HepG2 (cell line): ENCODE results near the gene CLEC3A. TPM values are rescaled to one million over a fixed set of nuclear protein-coding genes. Genes with fewer than 3 reads are reported as not detected.
A peak's percentile ranks its signal among the peaks of the same experiment; 100 is the strongest.

ENCODE experiments used
- ATAC-seq: fragments of 200-7000 bp; cut with Tn5 transposase; 3 replicates; pipeline ENCODE4 v1.9.1; 2020; ENCODE audit warnings: mild to moderate bottlenecking, moderate library complexity
- BruUV-seq: library from RNA; stranded (reverse); fragments of 400-500 nt; replicated peaks from 2 replicates; lab custom pipeline; 2021; lab: Mats Ljungman, UMichigan
- CTCF ChIA-PET: fragments of 300-600 bp; formaldehyde crosslinking; extraction: SDS; loops from one replicate; lab custom pipeline; 2021; ENCODE audit warnings: low total read pairs, inconsistent platforms, low intra/inter-chr PET ratio; lab: Yijun Ruan, JAX
- POLR2A ChIA-PET: fragments of 350-600 bp; sonication (Branson Sonifier 250); formaldehyde crosslinking; loops from one replicate; lab custom pipeline; 2020; ENCODE audit warnings: antibody characterized with exemption, inconsistent platforms; lab: Yijun Ruan, JAX
- DNase-seq: peaks from one replicate; pipeline ENCODE4 v3.0.0-alpha.2; 2015; ENCODE audit warnings: low spot score
- FAIRE-seq: peaks from 3 replicates; lab custom pipeline; 2011; peaks lifted over from hg19 to GRCh38; lab: Jason Lieb, UNC
- H2AFZ ChIP-seq: one replicate; pipeline ENCODE4 v1.6.1; 2011; ENCODE audit warnings: low read length, inconsistent platforms
- H3K27ac ChIP-seq: fragments of 300-600 bp; 3 replicates; pipeline ENCODE4 v1.8.0; 2011; ENCODE audit warnings: mixed run types, mild to moderate bottlenecking, mixed read lengths, low read length, inconsistent platforms; ENCODE audit not compliant: insufficient read depth; ENCODE audit errors: extremely low read length
- H3K27me3 ChIP-seq, 2 experiments: fragments of 200-600 bp in 1 of 2; 2 replicates in 1 of 2; 3 replicates in 1 of 2; pipeline versions ENCODE4 v1.6.0 to v1.8.0; 2011; ENCODE audit warnings: low read length in 2 of 2, mild to moderate bottlenecking in 2 of 2, moderate library complexity in 2 of 2, inconsistent platforms in 1 of 2; ENCODE audit not compliant: insufficient read depth in 2 of 2, control insufficient read depth in 1 of 2
- H3K36me3 ChIP-seq, 2 experiments: fragments of 200-600 bp in 1 of 2; replicated peaks in 1 of 2; 2 replicates in 1 of 2; 3 replicates in 1 of 2; pipeline versions ENCODE4 v1.5.1 to v1.8.0; 2011; ENCODE audit warnings: low read length in 2 of 2, inconsistent platforms in 1 of 2; ENCODE audit not compliant: insufficient read depth in 2 of 2, control insufficient read depth in 1 of 2
- H3K4me1 ChIP-seq: 2 replicates; pipeline ENCODE4 v1.5.1; 2012; ENCODE audit warnings: low read length, inconsistent platforms; ENCODE audit not compliant: insufficient read depth
- H3K4me2 ChIP-seq: 2 replicates; pipeline ENCODE4 v1.6.0; 2011; ENCODE audit warnings: low read depth, low read length, inconsistent platforms
- H3K4me3 ChIP-seq, 3 experiments: fragments of 200-600 bp in 1 of 3; sonication (generic), shearing (Covaris generic) in 1 of 3; replicated peaks in 1 of 3; 2 replicates each; pipeline ENCODE4 v1.5.1; 2011 to 2016; ENCODE audit warnings: low read length in 3 of 3, inconsistent platforms in 2 of 3, low read depth in 2 of 3, mild to moderate bottlenecking in 2 of 3, control low read depth in 1 of 3, mixed read lengths in 1 of 3; ENCODE audit not compliant: insufficient read depth in 1 of 3
- H3K79me2 ChIP-seq: one replicate; pipeline ENCODE4 v1.6.1; 2011; ENCODE audit warnings: low read length, inconsistent platforms; ENCODE audit not compliant: insufficient read depth
- H3K9ac ChIP-seq: 2 replicates; pipeline ENCODE4 v1.6.0; 2011; ENCODE audit warnings: mild to moderate bottlenecking, low read depth, low read length, inconsistent platforms; ENCODE audit not compliant: insufficient read depth
- H3K9me3 ChIP-seq: 2 replicates; pipeline ENCODE4 v1.5.1; 2012; ENCODE audit warnings: mild to moderate bottlenecking, low read length
- H4K20me1 ChIP-seq: 2 replicates; pipeline ENCODE4 v1.6.0; 2011; ENCODE audit warnings: inconsistent platforms, mild to moderate bottlenecking, low read length, moderate library complexity; ENCODE audit not compliant: insufficient read depth
- GABPA ChIP-seq, 2 experiments: IDR thresholded peaks; 2 replicates each; pipeline ENCODE4 v1.6.1; 2011 to 2016; ENCODE audit warnings: low read depth in 2 of 2, low read length in 1 of 2, missing biosample characterization in 1 of 2, missing genetic modification characterization in 1 of 2
- GABPB1 ChIP-seq: IDR thresholded peaks from 2 replicates; pipeline ENCODE4 v1.6.1; 2016; ENCODE audit warnings: mild to moderate bottlenecking, missing genetic modification reagents, moderate library complexity, missing compliant biosample characterization
- MAFF ChIP-seq: IDR thresholded peaks from 2 replicates; pipeline ENCODE4 v1.6.1; 2011; ENCODE audit warnings: low read depth, low read length, improper control_type of control experiment
- RFXAP ChIP-seq: sonication (generic); formaldehyde crosslinking; IDR thresholded peaks from 2 replicates; pipeline ENCODE4 v1.4.0; 2020; ENCODE audit warnings: missing genetic modification reagents, borderline replicate concordance
- YEATS2 ChIP-seq: sonication (generic); formaldehyde crosslinking; IDR thresholded peaks from 2 replicates; pipeline ENCODE4 v1.4.0; 2020; ENCODE audit warnings: missing genetic modification reagents, borderline replicate concordance
- ZNF256 ChIP-seq: sonication (generic); formaldehyde crosslinking; conservative IDR thresholded peaks from 2 replicates; pipeline ENCODE4 v1.4.0; 2020; ENCODE audit warnings: missing genetic modification reagents
- ZNF557 ChIP-seq: sonication (generic); formaldehyde crosslinking; IDR thresholded peaks from 2 replicates; pipeline ENCODE4 v1.4.0; 2020; ENCODE audit warnings: missing genetic modification reagents
- ZNF614 ChIP-seq: IDR thresholded peaks from 2 replicates; pipeline ENCODE4 v1.6.1; 2018; ENCODE audit warnings: missing biosample characterization, missing genetic modification reagents, inconsistent platforms, borderline replicate concordance
- WGBS: methylation state at CpG from one replicate; pipeline ENCODE4 v1.1.6; 2017; ENCODE audit warnings: low lambda C conversion rate; 5-methylcytosine and 5-hydroxymethylcytosine counted together
- in situ Hi-C: cut with HindIII; loops from 2 replicates; pipeline ENCODE4 v1.10.0; 2017; ENCODE audit warnings: low pct_unique_long_range_greater_than_20kb; ENCODE audit not compliant: extremely low pct_ligation_motif_present
- intact Hi-C: fragments of 100-400 bp; cut with micrococcal nuclease; formaldehyde crosslinking; loops from one replicate; pipeline ENCODE4 v1.10.0; 2022; ENCODE audit not compliant: unreplicated experiment
- polyA plus RNA-seq, 8 experiments: library from polyadenylated mRNA; depleted of rRNA in 3 of 8; stranded (reverse) in 7 of 8; unstranded in 1 of 8; fragments of >200 nt; fragmentation: Illumina TruSeq in 4 of 8; extraction: Trizol in 4 of 8; gene quantifications; 2 replicates each; pipeline versions ENCODE4 v1.2.1 to v1.2.3, GENCODE V29; 2011 to 2016; ENCODE audit warnings: low read depth in 4 of 8, missing spikeins in 1 of 8, mixed read lengths in 1 of 8; ENCODE audit not compliant: insufficient read depth in 1 of 8
- total RNA-seq, 5 experiments: library from RNA; depleted of rRNA; stranded (reverse); fragments of >200 nt; fragmentation: Illumina TruSeq; extraction: Trizol; gene quantifications; 2 replicates each; pipeline ENCODE4 v1.2.3, GENCODE V29; 2016; ENCODE audit warnings: low read depth in 1 of 5
- TF ChIP-seq, protein P1 (sequence below): sonication (generic); formaldehyde crosslinking; IDR thresholded peaks from 2 replicates; pipeline ENCODE4 v1.4.0; 2020; ENCODE audit warnings: missing genetic modification reagents
- TF ChIP-seq, protein P2 (sequence below): IDR thresholded peaks from 2 replicates; pipeline ENCODE4 v1.6.1; 2012; ENCODE audit warnings: low read depth, low read length, improper control_type of control experiment
- TF ChIP-seq, protein P3 (sequence below), 2 experiments: sonication (generic) in 1 of 2; formaldehyde crosslinking in 1 of 2; IDR thresholded peaks; 2 replicates each; pipeline versions ENCODE4 v1.4.0 to v1.6.1; 2016 to 2020; ENCODE audit warnings: borderline replicate concordance in 1 of 2, low read depth in 1 of 2, mild to moderate bottlenecking in 1 of 2, missing genetic modification reagents in 1 of 2

The CLEC3A gene
- total and polyA plus RNA-seq, 2 of the 13 experiments (the other 11 are each of a cell fraction or from before 2014, with no cell fraction given), result not detected

DNA sequence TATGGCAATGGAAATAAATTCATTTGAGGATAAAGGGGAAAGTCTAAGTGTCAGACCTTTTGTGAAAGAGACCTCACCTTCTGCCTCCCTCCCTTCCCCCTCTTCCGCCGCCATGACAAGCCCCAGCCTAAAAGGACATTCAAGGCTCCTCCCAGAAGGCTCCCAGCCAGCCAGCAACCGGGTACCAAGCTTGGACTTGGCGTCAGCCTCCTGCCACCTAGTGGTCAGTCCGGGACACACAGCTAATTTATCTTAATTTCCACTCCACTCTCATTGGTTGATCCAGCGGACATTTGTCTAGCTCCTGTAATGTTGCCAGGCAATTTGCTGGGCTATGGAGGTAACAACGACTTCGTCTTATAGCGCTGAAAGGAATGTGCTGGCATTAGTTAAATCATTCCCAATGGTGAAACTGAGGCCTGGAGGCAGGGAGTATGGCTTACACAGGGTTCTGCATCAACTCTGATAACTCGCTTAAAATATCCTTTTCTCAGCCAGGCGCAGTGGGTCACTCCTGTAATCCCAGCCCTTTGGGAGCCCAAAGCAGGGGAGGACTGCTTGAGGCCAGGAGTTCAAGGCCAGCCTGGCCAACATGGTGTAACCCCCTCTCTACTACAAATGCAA is 19.3 kb upstream of the CLEC3A start (continued):
- TF ChIP-seq, protein P1, sequence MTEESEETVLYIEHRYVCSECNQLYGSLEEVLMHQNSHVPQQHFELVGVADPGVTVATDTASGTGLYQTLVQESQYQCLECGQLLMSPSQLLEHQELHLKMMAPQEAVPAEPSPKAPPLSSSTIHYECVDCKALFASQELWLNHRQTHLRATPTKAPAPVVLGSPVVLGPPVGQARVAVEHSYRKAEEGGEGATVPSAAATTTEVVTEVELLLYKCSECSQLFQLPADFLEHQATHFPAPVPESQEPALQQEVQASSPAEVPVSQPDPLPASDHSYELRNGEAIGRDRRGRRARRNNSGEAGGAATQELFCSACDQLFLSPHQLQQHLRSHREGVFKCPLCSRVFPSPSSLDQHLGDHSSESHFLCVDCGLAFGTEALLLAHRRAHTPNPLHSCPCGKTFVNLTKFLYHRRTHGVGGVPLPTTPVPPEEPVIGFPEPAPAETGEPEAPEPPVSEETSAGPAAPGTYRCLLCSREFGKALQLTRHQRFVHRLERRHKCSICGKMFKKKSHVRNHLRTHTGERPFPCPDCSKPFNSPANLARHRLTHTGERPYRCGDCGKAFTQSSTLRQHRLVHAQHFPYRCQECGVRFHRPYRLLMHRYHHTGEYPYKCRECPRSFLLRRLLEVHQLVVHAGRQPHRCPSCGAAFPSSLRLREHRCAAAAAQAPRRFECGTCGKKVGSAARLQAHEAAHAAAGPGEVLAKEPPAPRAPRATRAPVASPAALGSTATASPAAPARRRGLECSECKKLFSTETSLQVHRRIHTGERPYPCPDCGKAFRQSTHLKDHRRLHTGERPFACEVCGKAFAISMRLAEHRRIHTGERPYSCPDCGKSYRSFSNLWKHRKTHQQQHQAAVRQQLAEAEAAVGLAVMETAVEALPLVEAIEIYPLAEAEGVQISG, result peak; percentile 36; the same call in 1 of the 2 replicates
- peak; percentile 79; the same call in 1 of the 2 replicates for TF ChIP-seq RFXAP (CRISPR knock-in tag)
- TF ChIP-seq, protein P2, sequence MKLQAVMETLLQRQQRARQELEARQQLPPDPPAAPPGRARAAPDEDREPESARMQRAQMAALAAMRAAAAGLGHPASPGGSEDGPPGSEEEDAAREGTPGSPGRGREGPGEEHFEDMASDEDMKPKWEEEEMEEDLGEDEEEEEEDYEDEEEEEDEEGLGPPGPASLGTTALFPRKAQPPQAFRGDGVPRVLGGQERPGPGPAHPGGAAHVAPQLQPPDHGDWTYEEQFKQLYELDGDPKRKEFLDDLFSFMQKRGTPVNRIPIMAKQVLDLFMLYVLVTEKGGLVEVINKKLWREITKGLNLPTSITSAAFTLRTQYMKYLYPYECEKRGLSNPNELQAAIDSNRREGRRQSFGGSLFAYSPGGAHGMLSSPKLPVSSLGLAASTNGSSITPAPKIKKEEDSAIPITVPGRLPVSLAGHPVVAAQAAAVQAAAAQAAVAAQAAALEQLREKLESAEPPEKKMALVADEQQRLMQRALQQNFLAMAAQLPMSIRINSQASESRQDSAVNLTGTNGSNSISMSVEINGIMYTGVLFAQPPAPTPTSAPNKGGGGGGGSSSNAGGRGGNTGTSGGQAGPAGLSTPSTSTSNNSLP, result peak; percentile 70; the same call in 1 of the 2 replicates
- TF ChIP-seq ZNF614, result no peak
- TF ChIP-seq YEATS2 (CRISPR knock-in tag), result no peak
- TF ChIP-seq, all 625 proteins: peak for 29

DNA sequence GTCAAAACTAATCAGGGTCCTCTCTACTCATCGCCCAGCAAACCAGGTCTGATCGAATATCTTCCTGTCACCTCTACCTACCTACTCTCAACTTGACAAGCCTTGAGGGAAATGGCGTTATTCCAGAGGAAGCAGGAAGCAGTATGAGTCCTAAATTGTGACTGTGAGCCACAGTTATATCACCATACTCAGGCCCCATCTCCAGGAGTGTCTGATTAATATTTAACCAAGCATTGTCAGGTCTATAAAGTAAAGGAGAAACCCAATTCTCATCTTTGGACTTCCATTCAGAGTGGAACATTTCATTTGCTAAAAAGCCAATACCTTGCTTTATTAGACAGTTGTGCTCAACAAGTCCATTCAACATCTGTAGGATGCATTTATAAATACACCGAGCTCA is 17.8 kb upstream of the CLEC3A start:
- WGBS, result 9% methylated on average over 4 of the region's 4 CpGs
- no peaks in the 10 kb centered on the region for H3K9me3 ChIP-seq
- no peaks in the 10 kb centered on the region for H3K36me3 ChIP-seq
- H3K4me2 ChIP-seq, result no peak overlapping the region
- no peak overlapping the region for H2AFZ ChIP-seq
- ChIA-PET POLR2A (no interaction called here), CTCF (no interaction called here)
- H3K79me2 ChIP-seq, result no peaks in the 10 kb centered on the region
- FAIRE-seq (peak; percentile 30), DNase-seq (peak; percentile 23), ATAC-seq (peak; percentile 65)
- H3K27me3 ChIP-seq, result peaks cover 0 to under 1% of the 10 kb centered on the region in 2 experiments; a peak in 1 of 5 replicates
- peaks cover 13% of the 10 kb centered on the region for H3K4me1 ChIP-seq
- intact Hi-C loops, result loop anchor here (10.0 kb wide), 1 partner anchor 770 kb away; no protein-coding TSS in a partner anchor
- H4K20me1 ChIP-seq, result no peaks in the 10 kb centered on the region
- BruUV-seq, result no TSS peak
- no peak overlapping the region for H3K9ac ChIP-seq
- H3K27ac ChIP-seq, result no peak overlapping the region
- in situ Hi-C loops, result no loop called here
- no peak overlapping the region for H3K4me3 ChIP-seq
- TF ChIP-seq GABPA (IDR thresholded peaks at IDR 0.05; ENCODE audit: low read depth, low read length) (no peak), GABPA (CRISPR knock-in tag; IDR thresholded peaks at IDR 0.05; ENCODE audit: low read depth) (peak; percentile 62; the same call in 1 of the 2 replicates), MAFF (no peak), ZNF557 (CRISPR knock-in tag) (no peak), GABPB1 (CRISPR knock-in tag) (peak; percentile 26; the same call in 1 of the 2 replicates), ZNF256 (CRISPR knock-in tag) (no peak)
- TF ChIP-seq, protein P3, sequence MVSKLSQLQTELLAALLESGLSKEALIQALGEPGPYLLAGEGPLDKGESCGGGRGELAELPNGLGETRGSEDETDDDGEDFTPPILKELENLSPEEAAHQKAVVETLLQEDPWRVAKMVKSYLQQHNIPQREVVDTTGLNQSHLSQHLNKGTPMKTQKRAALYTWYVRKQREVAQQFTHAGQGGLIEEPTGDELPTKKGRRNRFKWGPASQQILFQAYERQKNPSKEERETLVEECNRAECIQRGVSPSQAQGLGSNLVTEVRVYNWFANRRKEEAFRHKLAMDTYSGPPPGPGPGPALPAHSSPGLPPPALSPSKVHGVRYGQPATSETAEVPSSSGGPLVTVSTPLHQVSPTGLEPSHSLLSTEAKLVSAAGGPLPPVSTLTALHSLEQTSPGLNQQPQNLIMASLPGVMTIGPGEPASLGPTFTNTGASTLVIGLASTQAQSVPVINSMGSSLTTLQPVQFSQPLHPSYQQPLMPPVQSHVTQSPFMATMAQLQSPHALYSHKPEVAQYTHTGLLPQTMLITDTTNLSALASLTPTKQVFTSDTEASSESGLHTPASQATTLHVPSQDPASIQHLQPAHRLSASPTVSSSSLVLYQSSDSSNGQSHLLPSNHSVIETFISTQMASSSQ (IDR thresholded peaks at IDR 0.05; ENCODE audit: low read depth), result peak; percentile 75
- TF ChIP-seq, protein P3 (CRISPR knock-in tag; IDR thresholded peaks at IDR 0.05; ENCODE audit: borderline replicate concordance), result no peak
